ENCODE measurements around the gene DNAAF3. TPM values are rescaled to one million over a fixed set of nuclear protein-coding genes. Genes with fewer than 3 reads are reported as not detected.

The DNAAF3 gene
- total and polyA plus RNA-seq, 4 experiments from 2014 or later = 0.93 TPM; not detected in 3

- peaks cover 0 to 5% of the 10 kb centered on the region in 2 donors for H3K9me3 ChIP-seq (ENCODE audit: control insufficient read depth in 1 of 2, low read length in 2 of 2)
- no peak for DNase-seq
- ChIA-PET CTCF (ENCODE audit: partially characterized antibody) (interaction anchor here (2.8 kb wide), 1 partner anchor 11 kb away, joined by 13 read pairs; no protein-coding TSS in a partner anchor), POLR2A (ENCODE audit: partially characterized antibody) (no interaction called here)
- H3K4me1 Mint-ChIP-seq = peaks cover 16 to 35% (median 23%) of the 10 kb centered on the region in 4 donors
- intact Hi-C loops (cut with micrococcal nuclease) = no loop called here
- H3K9me3 Mint-ChIP-seq = peaks cover 0 to 11% (median 5%) of the 10 kb centered on the region in 8 donors
- peaks cover 13% of the 10 kb centered on the region for H3K4me1 ChIP-seq (ENCODE audit: insufficient read depth, low read length)
- no peaks in the 10 kb centered on the region for H3K36me3 Mint-ChIP-seq
- H3K4me3 Mint-ChIP-seq = peak overlapping the region in 2 of 8 donors; percentile 29 to 45
- peaks cover 6% of the 10 kb centered on the region for H3K27me3 ChIP-seq (ENCODE audit: insufficient read depth, low read length)
- no peak overlapping the region for H3K4me3 ChIP-seq (ENCODE audit: low read length in 2 of 2)
- peaks cover 13 to 22% of the 10 kb centered on the region in 2 donors for H3K27me3 Mint-ChIP-seq
- H3K27ac ChIP-seq (ENCODE audit: low read depth, low read length) = no peak overlapping the region
- no peaks in the 10 kb centered on the region for H3K36me3 ChIP-seq (ENCODE audit: insufficient read depth, low read length)
- H3K27ac Mint-ChIP-seq = peak overlapping the region; percentile 51 to 90 (median 79)
Observed at GRCh38 chr19:55152017-55152416, 14.4 kb downstream of the DNAAF3 start.

DNA sequence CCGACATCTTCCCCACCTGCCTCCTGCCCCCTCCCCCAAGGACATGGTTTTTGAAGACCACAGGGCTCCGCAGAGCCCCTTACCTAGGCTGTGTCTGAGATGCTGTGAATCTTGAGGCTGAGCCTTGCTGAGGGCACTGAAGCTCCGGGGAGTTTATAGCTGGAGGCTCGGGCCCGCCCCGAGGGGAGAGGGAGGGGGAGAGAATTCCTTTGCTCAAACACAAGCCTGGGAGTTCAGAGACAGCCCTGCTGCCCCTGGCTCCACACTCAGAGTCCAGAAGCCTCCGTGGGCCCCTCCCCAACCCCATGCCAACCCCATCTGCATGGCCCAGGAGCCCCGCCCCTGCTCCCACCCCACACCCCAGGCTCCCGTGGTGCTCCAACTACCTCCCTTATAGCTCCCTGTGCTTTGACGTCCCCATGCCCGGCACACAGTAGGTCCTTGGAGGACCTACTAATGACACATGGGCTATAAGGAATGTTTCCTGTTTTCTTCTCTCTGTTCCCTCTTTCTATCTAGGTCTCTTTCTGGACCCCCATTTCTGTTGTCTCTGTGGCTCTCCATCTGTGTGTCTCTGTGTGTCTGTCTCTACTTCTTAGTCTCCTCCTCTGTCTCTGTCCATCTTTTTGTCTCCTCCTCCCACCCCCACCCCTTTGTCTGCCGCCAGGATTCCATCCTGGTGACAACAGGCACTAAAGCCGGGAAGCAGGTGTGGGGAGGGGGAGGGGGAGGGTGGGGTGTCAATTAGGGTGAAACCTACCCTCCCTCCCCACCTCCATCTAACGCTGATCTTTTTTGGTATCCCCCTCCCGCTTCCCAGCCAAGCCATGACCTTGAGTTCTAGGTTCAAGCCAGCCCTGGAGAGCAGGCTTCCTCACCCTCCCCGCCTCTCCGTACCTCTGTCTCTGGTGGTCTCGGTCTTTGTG, 17.1 kb downstream of the DNAAF3 start, which contains the start of gene TNNT1:
TSS of gene TNNT1 (minus strand) at position 129 of the 926 bp plus-strand sequence. CDS start 2,049 bp downstream, outside the sequence.
- no peak within 1 kb of the TSS for H3K4me3 ChIP-seq (ENCODE audit: low read length in 2 of 2)
- DNase-seq = no peak
- POLR2A ChIA-PET (ENCODE audit: partially characterized antibody) = no interaction called here
- peaks cover 0 to 11% (median 5%) of the 10 kb centered on the region in 8 donors for H3K9me3 Mint-ChIP-seq
- no peak within 1 kb of the TSS for H3K27ac Mint-ChIP-seq
- H3K27ac ChIP-seq (ENCODE audit: low read depth, low read length) = no peak within 1 kb of the TSS
- intact Hi-C loops (cut with micrococcal nuclease) = no loop called here
- peaks cover 7% of the 10 kb centered on the region for H3K4me1 ChIP-seq (ENCODE audit: insufficient read depth, low read length)
- H3K27me3 Mint-ChIP-seq = peaks cover 20 to 34% of the 10 kb centered on the region in 2 donors
- peaks cover 0 to 5% of the 10 kb centered on the region in 2 donors for H3K9me3 ChIP-seq (ENCODE audit: control insufficient read depth in 1 of 2, low read length in 2 of 2)
- H3K27me3 ChIP-seq (ENCODE audit: insufficient read depth, low read length) = peaks cover 13% of the 10 kb centered on the region
- peaks cover 15 to 27% (median 21%) of the 10 kb centered on the region in 4 donors for H3K4me1 Mint-ChIP-seq
- no peaks in the 10 kb centered on the region for H3K36me3 Mint-ChIP-seq
- no peaks in the 10 kb centered on the region for H3K36me3 ChIP-seq (ENCODE audit: insufficient read depth, low read length)
- no peak within 1 kb of the TSS for H3K4me3 Mint-ChIP-seq
- CTCF ChIA-PET (ENCODE audit: partially characterized antibody) = interaction anchor here (1.2 kb wide), 1 partner anchor 9 kb away, joined by 3 read pairs; no protein-coding TSS in a partner anchor

- no peak for DNase-seq
- H3K27ac ChIP-seq (ENCODE audit: low read depth, low read length) = no peak overlapping the region
- Mint-ChIP-seq H3K27me3 (peaks cover 28 to 45% of the 10 kb centered on the region in 2 donors), H3K4me1 (peaks cover 8 to 18% (median 13%) of the 10 kb centered on the region in 4 donors), H3K4me3 (no peak overlapping the region), H3K9me3 (peaks cover 0 to 11% (median 3%) of the 10 kb centered on the region in 8 donors), H3K36me3 (no peaks in the 10 kb centered on the region), H3K27ac (no peak overlapping the region)
- H3K4me1 ChIP-seq (ENCODE audit: insufficient read depth, low read length) = peaks cover 3% of the 10 kb centered on the region
- H3K4me3 ChIP-seq (ENCODE audit: low read length in 2 of 2) = no peak overlapping the region
- H3K27me3 ChIP-seq (ENCODE audit: insufficient read depth, low read length) = peaks cover 14% of the 10 kb centered on the region
- H3K9me3 ChIP-seq (ENCODE audit: control insufficient read depth in 1 of 2, low read length in 2 of 2) = peaks cover 0 to 5% of the 10 kb centered on the region in 2 donors
- ChIA-PET POLR2A (ENCODE audit: partially characterized antibody) (no interaction called here), CTCF (ENCODE audit: partially characterized antibody) (interaction anchor here (1.5 kb wide), 1 partner anchor 356 kb away, joined by 4 read pairs; no protein-coding TSS in a partner anchor)
- intact Hi-C loops (cut with micrococcal nuclease) = no loop called here
- H3K36me3 ChIP-seq (ENCODE audit: insufficient read depth, low read length) = no peaks in the 10 kb centered on the region
Observed at GRCh38 chr19:55147545-55148251, 18.7 kb downstream of the DNAAF3 start.

DNA sequence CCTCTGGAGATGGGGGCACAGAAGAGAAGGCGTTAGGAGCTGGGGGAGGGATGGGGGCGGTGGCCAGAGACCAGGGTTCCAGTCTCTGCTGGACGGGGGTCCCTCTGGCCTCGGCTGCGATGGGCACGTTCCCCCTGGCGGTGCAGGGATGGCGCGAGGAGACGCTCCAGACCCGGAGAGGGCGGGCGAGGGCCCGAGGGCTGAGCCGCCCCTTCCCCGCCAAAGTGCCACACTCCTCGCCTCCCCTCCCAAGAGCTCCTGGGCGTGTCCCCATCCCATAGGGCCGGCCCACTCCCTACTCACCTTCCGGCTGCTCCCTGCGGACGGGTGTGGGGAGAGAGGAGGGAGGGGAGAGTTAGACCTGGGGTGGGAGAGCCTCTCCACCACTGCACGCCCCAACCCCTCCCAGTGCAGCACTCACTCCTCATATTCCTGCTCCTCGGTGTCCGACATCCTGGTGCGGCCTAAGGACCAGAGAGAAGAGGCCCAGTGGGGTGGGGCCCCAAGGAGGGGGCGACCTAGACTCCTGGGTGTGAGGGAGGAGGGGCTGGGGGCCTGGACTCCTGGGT, 19.6 kb downstream of the DNAAF3 start:
- H3K27me3 Mint-ChIP-seq = peaks cover 28 to 45% of the 10 kb centered on the region in 2 donors
- ChIA-PET CTCF (ENCODE audit: partially characterized antibody) (interaction anchor here (1.5 kb wide), 1 partner anchor 357 kb away, joined by 4 read pairs; no protein-coding TSS in a partner anchor), POLR2A (ENCODE audit: partially characterized antibody) (no interaction called here)
- H3K27me3 ChIP-seq (ENCODE audit: insufficient read depth, low read length) = peaks cover 16% of the 10 kb centered on the region
- peaks cover 0 to 5% (median under 1%) of the 10 kb centered on the region in 8 donors for H3K9me3 Mint-ChIP-seq
- no peaks in the 10 kb centered on the region for H3K36me3 Mint-ChIP-seq
- no peak overlapping the region for H3K27ac ChIP-seq (ENCODE audit: low read depth, low read length)
- H3K4me3 ChIP-seq (ENCODE audit: low read length in 2 of 2) = no peak overlapping the region
- intact Hi-C loops (cut with micrococcal nuclease) = no loop called here
- peaks cover 0 to under 1% of the 10 kb centered on the region in 2 donors for H3K9me3 ChIP-seq (ENCODE audit: control insufficient read depth in 1 of 2, low read length in 2 of 2)
- H3K36me3 ChIP-seq (ENCODE audit: insufficient read depth, low read length) = no peaks in the 10 kb centered on the region
- H3K27ac Mint-ChIP-seq = no peak overlapping the region
- H3K4me1 Mint-ChIP-seq = peaks cover 4 to 12% (median 8%) of the 10 kb centered on the region in 4 donors
- peaks cover 3% of the 10 kb centered on the region for H3K4me1 ChIP-seq (ENCODE audit: insufficient read depth, low read length)
- no peak overlapping the region for H3K4me3 Mint-ChIP-seq
- no peak for DNase-seq

- Histone ChIP-seq H3K27ac (ENCODE audit: low read depth, low read length) (no peak overlapping the region), H3K27me3 (ENCODE audit: insufficient read depth, low read length) (peaks cover 18% of the 10 kb centered on the region), H3K4me3 (ENCODE audit: low read length in 2 of 2) (no peak overlapping the region), H3K4me1 (ENCODE audit: insufficient read depth, low read length) (peaks cover 3% of the 10 kb centered on the region), H3K36me3 (ENCODE audit: insufficient read depth, low read length) (no peaks in the 10 kb centered on the region), H3K9me3 (ENCODE audit: control insufficient read depth in 1 of 2, low read length in 2 of 2) (no peaks in the 10 kb centered on the region)
- Mint-ChIP-seq H3K4me1 (peaks cover 3 to 6% (median 6%) of the 10 kb centered on the region in 4 donors), H3K27me3 (peaks cover 29 to 46% of the 10 kb centered on the region in 2 donors), H3K4me3 (no peak overlapping the region), H3K36me3 (no peaks in the 10 kb centered on the region), H3K27ac (no peak overlapping the region), H3K9me3 (no peaks in the 10 kb centered on the region)
- DNase-seq = peak in 2 of 5 donors; percentile 17 to 28
- intact Hi-C loops (cut with micrococcal nuclease) = no loop called here
- POLR2A ChIA-PET (ENCODE audit: partially characterized antibody) = no interaction called here
- CTCF ChIA-PET (ENCODE audit: partially characterized antibody) = interaction anchor here (1.5 kb wide), 1 partner anchor 358 kb away, joined by 4 read pairs; no protein-coding TSS in a partner anchor
Observed at GRCh38 chr19:55146078-55146704, 20.2 kb downstream of the DNAAF3 start.

DNA sequence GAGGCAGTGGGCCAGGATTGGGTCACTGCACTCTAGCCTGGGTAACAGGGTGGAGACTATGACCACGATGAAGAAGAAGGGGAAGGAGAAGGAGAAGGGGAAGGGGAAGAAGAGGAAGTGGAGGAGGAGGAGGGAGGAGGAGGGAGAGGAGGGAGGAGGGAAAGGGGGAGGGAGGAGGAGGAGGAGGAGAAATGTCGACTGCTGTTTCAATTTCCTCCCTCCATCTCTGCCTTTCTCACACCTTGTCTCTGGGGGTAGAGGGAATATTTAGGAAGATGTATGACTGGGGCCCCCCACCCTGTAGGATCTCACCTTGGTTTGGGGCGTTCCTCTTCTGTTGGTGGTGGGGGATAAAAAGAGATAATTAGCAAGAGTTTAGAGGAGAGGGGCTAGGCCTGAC, 21.2 kb downstream of the DNAAF3 start:
- Histone ChIP-seq H3K4me3 (ENCODE audit: low read length in 2 of 2) (no peak overlapping the region), H3K9me3 (ENCODE audit: control insufficient read depth in 1 of 2, low read length in 2 of 2) (no peaks in the 10 kb centered on the region), H3K36me3 (ENCODE audit: insufficient read depth, low read length) (no peaks in the 10 kb centered on the region), H3K4me1 (ENCODE audit: insufficient read depth, low read length) (peaks cover 3% of the 10 kb centered on the region), H3K27me3 (ENCODE audit: insufficient read depth, low read length) (peaks cover 18% of the 10 kb centered on the region), H3K27ac (ENCODE audit: low read depth, low read length) (no peak overlapping the region)
- Mint-ChIP-seq H3K4me3 (peak overlapping the region in 1 of 8 donors; percentile 36), H3K27me3 (peaks cover 32 to 48% of the 10 kb centered on the region in 2 donors), H3K36me3 (no peaks in the 10 kb centered on the region), H3K9me3 (no peaks in the 10 kb centered on the region), H3K4me1 (peaks cover 4 to 8% (median 6%) of the 10 kb centered on the region in 4 donors), H3K27ac (no peak overlapping the region)
- ChIA-PET CTCF (ENCODE audit: partially characterized antibody) (no interaction called here), POLR2A (ENCODE audit: partially characterized antibody) (no interaction called here)
- DNase-seq = no peak
- intact Hi-C loops (cut with micrococcal nuclease) = no loop called here
